Measurements from ENCODE around the gene NPSR1. TPM values are rescaled to one million over a fixed set of nuclear protein-coding genes. Genes with fewer than 3 reads are reported as not detected.

NPSR1 gene
- total RNA-seq, 1 experiment from 2014 or later, result not detected

DNA sequence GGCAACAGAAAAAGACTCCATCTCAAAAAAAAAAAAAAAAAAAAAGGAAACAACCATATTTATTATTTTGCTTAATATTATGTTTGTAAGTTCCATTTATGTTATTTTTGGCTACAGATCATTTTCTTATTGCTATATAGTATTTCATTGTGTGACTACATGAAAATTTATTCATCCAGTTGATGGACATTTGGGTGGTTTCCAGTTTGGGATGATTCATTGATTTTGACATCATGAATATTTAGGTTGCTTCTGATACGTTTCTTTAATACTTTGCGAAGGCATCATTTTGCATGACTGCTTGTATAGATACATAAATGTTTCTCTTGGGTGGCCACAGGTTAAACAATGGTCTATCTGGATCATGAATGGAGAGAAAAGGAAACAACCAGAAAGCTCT, 2.0 kb upstream of the NPSR1 start:
- Histone ChIP-seq H2BK15ac (ENCODE audit: low read depth, low read length) (no peak overlapping the region), H3T11ph (ENCODE audit: low read length) (no peak overlapping the region)
- peaks cover 68 to 73% of the 10 kb centered on the region in 2 experiments for H3K4me1 Mint-ChIP-seq

More for the DNA sequence above, 2.0 kb upstream of the NPSR1 start:
- H2BK5ac ChIP-seq (ENCODE audit: insufficient read length, low read length), result no peak overlapping the region
- Mint-ChIP-seq H3K4me3 (no peak overlapping the region), H3K27me3 (ENCODE audit: low read depth) (peaks cover 21% of the 10 kb centered on the region), H3K27ac (no peak overlapping the region), H3K36me3 (ENCODE audit: insufficient read depth in 1 of 3, low read depth in 3 of 3) (peaks cover 0 to 13% (median 2%) of the 10 kb centered on the region in 3 experiments; a peak in 4 of 7 replicates), H3K9me3 (peaks cover 4 to 6% of the 10 kb centered on the region in 2 experiments; a peak in 4 of 5 replicates)
- H3K4me1 ChIP-seq (ENCODE audit: insufficient read depth, low read length), result peaks cover 6% of the 10 kb centered on the region; the same call in 1 of the 2 replicates
- no peak overlapping the region for H3K4me2 ChIP-seq (ENCODE audit: insufficient read depth, insufficient read length, low read length)
- no peak overlapping the region for H4K5ac ChIP-seq (ENCODE audit: insufficient read length, low read depth, low read length)
- no peak overlapping the region for H2AK5ac ChIP-seq (ENCODE audit: insufficient read length, low read length)
- DNase-seq, result no peak
- no peak overlapping the region for H3K14ac ChIP-seq (ENCODE audit: insufficient read depth, low read length)
- H3K27me3 ChIP-seq (ENCODE audit: insufficient read depth, low read length), result no peaks in the 10 kb centered on the region; the same call in 1 of the 2 replicates
- no peaks in the 10 kb centered on the region for H3K79me2 ChIP-seq (ENCODE audit: insufficient read depth, low read length)
- H2AFZ ChIP-seq (ENCODE audit: low read length), result no peak overlapping the region
- H3K9ac ChIP-seq (ENCODE audit: extremely low read depth, insufficient read length, low read length), result no peak overlapping the region
- H3K23me2 ChIP-seq (ENCODE audit: insufficient read length, low read depth, low read length, poor library complexity, severe bottlenecking), result no peaks in the 10 kb centered on the region
- TF ChIP-seq, protein P1, sequence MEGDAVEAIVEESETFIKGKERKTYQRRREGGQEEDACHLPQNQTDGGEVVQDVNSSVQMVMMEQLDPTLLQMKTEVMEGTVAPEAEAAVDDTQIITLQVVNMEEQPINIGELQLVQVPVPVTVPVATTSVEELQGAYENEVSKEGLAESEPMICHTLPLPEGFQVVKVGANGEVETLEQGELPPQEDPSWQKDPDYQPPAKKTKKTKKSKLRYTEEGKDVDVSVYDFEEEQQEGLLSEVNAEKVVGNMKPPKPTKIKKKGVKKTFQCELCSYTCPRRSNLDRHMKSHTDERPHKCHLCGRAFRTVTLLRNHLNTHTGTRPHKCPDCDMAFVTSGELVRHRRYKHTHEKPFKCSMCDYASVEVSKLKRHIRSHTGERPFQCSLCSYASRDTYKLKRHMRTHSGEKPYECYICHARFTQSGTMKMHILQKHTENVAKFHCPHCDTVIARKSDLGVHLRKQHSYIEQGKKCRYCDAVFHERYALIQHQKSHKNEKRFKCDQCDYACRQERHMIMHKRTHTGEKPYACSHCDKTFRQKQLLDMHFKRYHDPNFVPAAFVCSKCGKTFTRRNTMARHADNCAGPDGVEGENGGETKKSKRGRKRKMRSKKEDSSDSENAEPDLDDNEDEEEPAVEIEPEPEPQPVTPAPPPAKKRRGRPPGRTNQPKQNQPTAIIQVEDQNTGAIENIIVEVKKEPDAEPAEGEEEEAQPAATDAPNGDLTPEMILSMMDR (conservative IDR thresholded peaks at IDR 0.05), result no peak
- no peak overlapping the region for H3K27ac ChIP-seq (ENCODE audit: insufficient read length, low read depth, low read length)
- H3K4ac ChIP-seq (ENCODE audit: low read depth, low read length), result no peak overlapping the region
- WGBS (ENCODE audit: extremely low coverage, insufficient read length, low lambda C conversion rate), result no CpG with 5 or more reads among the region's 2 CpGs
- no peaks in the 10 kb centered on the region for H3K9me3 ChIP-seq (ENCODE audit: control insufficient read depth, low read depth, low read length)
- H2BK120ac ChIP-seq (ENCODE audit: low read depth, low read length, poor library complexity, severe bottlenecking), result no peak overlapping the region
- H3K79me1 ChIP-seq (ENCODE audit: insufficient read depth, low read depth, low read length, poor library complexity, severe bottlenecking), result no peaks in the 10 kb centered on the region
- no peak overlapping the region for H3K18ac ChIP-seq (ENCODE audit: insufficient read length, low read depth, low read length)
- no peak overlapping the region for H2BK12ac ChIP-seq (ENCODE audit: insufficient read length, low read depth, low read length)
- H4K20me1 ChIP-seq (ENCODE audit: control insufficient read depth, insufficient read depth, insufficient read length), result no peaks in the 10 kb centered on the region
- H4K91ac ChIP-seq (ENCODE audit: insufficient read length, low read depth, low read length), result no peak overlapping the region
- H4K8ac ChIP-seq (replicated peaks; ENCODE audit: insufficient read length, low read depth, low read length), result no peak overlapping the region
- no peak overlapping the region for H3K23ac ChIP-seq (ENCODE audit: insufficient read length, low read depth, low read length)
- no peak overlapping the region for H3K56ac ChIP-seq (ENCODE audit: insufficient read length, low read depth, low read length)
- no peak overlapping the region for H2BK20ac ChIP-seq (ENCODE audit: low read depth, low read length, poor library complexity, severe bottlenecking)
